K562 (cell line): ENCODE results near the gene SYCP2.

Experiments
- CTCF ChIP-seq, 3 experiments: IDR thresholded peaks in 2 of 3; conservative IDR thresholded peaks in 1 of 3; 2 replicates each; pipeline ENCODE4 v1.5.1; 2011 to 2012; ENCODE audit warnings: low read length in 3 of 3, mild to moderate bottlenecking in 3 of 3, control low read depth in 2 of 3, improper control_type of control experiment in 1 of 3, inconsistent platforms in 1 of 3, low read depth in 1 of 3, mixed read lengths in 1 of 3, moderate library complexity in 1 of 3; ENCODE audit not compliant: insufficient read depth in 2 of 3
- TBP ChIP-seq: optimal IDR thresholded peaks from 2 replicates; pipeline ENCODE3; 2011; ENCODE audit warnings: low read depth, low read length, improper control_type of control experiment
- ZFP1 ChIP-seq: fragments of 450-650 bp; formaldehyde crosslinking; IDR thresholded peaks from 2 replicates; pipeline ENCODE4 v1.4.0; 2020; ENCODE audit warnings: mild to moderate bottlenecking, mixed read lengths
- ZNF239 ChIP-seq: fragments of 250-450 bp; sonication (Bioruptor Pico); IDR thresholded peaks from 2 replicates; pipeline ENCODE4 v1.4.0; 2020; ENCODE audit warnings: mild to moderate bottlenecking
- ZSCAN29 ChIP-seq: fragments of 450-650 bp; IDR thresholded peaks from 2 replicates; pipeline ENCODE4 v1.6.1; 2017
- TF ChIP-seq, protein P1 (sequence below), 2 experiments: IDR thresholded peaks in 1 of 2; conservative IDR thresholded peaks in 1 of 2; 2 replicates each; pipeline ENCODE4 v1.6.1; 2016; ENCODE audit warnings: low read depth in 2 of 2, mild to moderate bottlenecking in 1 of 2, missing compliant biosample characterization in 1 of 2, missing genetic modification characterization in 1 of 2, moderate library complexity in 1 of 2

- TF ChIP-seq CTCF (IDR thresholded peaks at IDR 0.05 in 2 of 3, conservative IDR thresholded peaks at IDR 0.05 in 1 of 3; ENCODE audit: insufficient read depth in 2 of 3, low read depth in 1 of 3, low read length in 3 of 3) (no peak), ZFP1 (CRISPR knock-in tag) (no peak), TBP (no peak), ZSCAN29 (no peak), ZNF239 (CRISPR knock-in tag) (no peak)
- TF ChIP-seq, protein P1, sequence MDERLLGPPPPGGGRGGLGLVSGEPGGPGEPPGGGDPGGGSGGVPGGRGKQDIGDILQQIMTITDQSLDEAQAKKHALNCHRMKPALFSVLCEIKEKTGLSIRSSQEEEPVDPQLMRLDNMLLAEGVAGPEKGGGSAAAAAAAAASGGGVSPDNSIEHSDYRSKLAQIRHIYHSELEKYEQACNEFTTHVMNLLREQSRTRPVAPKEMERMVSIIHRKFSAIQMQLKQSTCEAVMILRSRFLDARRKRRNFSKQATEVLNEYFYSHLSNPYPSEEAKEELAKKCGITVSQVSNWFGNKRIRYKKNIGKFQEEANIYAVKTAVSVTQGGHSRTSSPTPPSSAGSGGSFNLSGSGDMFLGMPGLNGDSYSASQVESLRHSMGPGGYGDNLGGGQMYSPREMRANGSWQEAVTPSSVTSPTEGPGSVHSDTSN (CRISPR knock-in tag; IDR thresholded peaks at IDR 0.05; ENCODE audit: low read depth), result no peak
- TF ChIP-seq, protein P1 (tag; conservative IDR thresholded peaks at IDR 0.05; ENCODE audit: low read depth), result no peak
Measured at GRCh38 chr20:59814840-59815340, 118.5 kb downstream of the SYCP2 start.
